Glutamatergic neuron (in vitro differentiated cells): Measurements from ENCODE around the gene TEX10. TPM values are rescaled to one million over a fixed set of nuclear protein-coding genes. Genes with fewer than 3 reads are reported as not detected.

Experiments
- DNase-seq: peaks from one replicate; pipeline ENCODE4 v3.0.0; 2022
- H3K27ac Mint-ChIP-seq: one replicate; pipeline ENCODE4 v1.8.0; 2020; ENCODE audit warnings: mild to moderate bottlenecking, mixed read lengths, inconsistent platforms; ENCODE audit not compliant: unreplicated experiment
- H3K27me3 Mint-ChIP-seq: one replicate; pipeline ENCODE4 v1.8.0; 2020; ENCODE audit warnings: mild to moderate bottlenecking, moderate library complexity, mixed read lengths, inconsistent platforms; ENCODE audit not compliant: unreplicated experiment
- H3K36me3 Mint-ChIP-seq: one replicate; pipeline ENCODE4 v1.8.0; 2020; ENCODE audit warnings: mild to moderate bottlenecking, mixed read lengths, inconsistent platforms; ENCODE audit not compliant: unreplicated experiment
- H3K4me1 Mint-ChIP-seq: one replicate; pipeline ENCODE4 v1.8.0; 2020; ENCODE audit warnings: mild to moderate bottlenecking, low read depth, mixed read lengths, inconsistent platforms; ENCODE audit not compliant: unreplicated experiment
- H3K4me3 Mint-ChIP-seq: one replicate; pipeline ENCODE4 v1.8.0; 2020; ENCODE audit warnings: mild to moderate bottlenecking, mixed read lengths, inconsistent platforms; ENCODE audit not compliant: unreplicated experiment
- H3K9me3 Mint-ChIP-seq: one replicate; pipeline ENCODE4 v1.8.0; 2020; ENCODE audit warnings: mild to moderate bottlenecking, moderate library complexity, mixed read lengths, inconsistent platforms; ENCODE audit not compliant: unreplicated experiment
- CTCF ChIP-seq: fragments of 200-600 bp; sonication (generic); IDR thresholded peaks from one replicate; pipeline ENCODE4 v1.5.0; 2021; ENCODE audit not compliant: partially characterized antibody, unreplicated experiment
- total RNA-seq: library from RNA; stranded (reverse); fragmentation: NEBNext Ultra II Directional; extraction: Animal tissue kit (Norgen Biotek cat#: 25700); gene quantifications from one replicate; pipeline ENCODE4 v1.2.1, GENCODE V29; 2021; ENCODE audit not compliant: unreplicated experiment

TEX10 gene
- total RNA-seq, 1 donor from 2014 or later = 18.4 TPM

- Mint-ChIP-seq H3K36me3 (peaks cover 6% of the 10 kb centered on the region), H3K4me3 (no peak overlapping the region), H3K27ac (peak overlapping the region; percentile 79), H3K4me1 (peaks cover 6% of the 10 kb centered on the region), H3K27me3 (peaks cover 4% of the 10 kb centered on the region), H3K9me3 (peaks cover 2% of the 10 kb centered on the region)
- no peak for DNase-seq
- no peak for TF ChIP-seq CTCF
Measured at GRCh38 chr9:100303747-100304146, 49.0 kb downstream of the TEX10 start.

- Mint-ChIP-seq H3K9me3 (no peaks in the 10 kb centered on the region), H3K4me3 (no peak overlapping the region), H3K4me1 (no peaks in the 10 kb centered on the region), H3K27ac (no peak overlapping the region), H3K27me3 (no peaks in the 10 kb centered on the region), H3K36me3 (peaks cover 4% of the 10 kb centered on the region)
- no peak for DNase-seq
- no peak for TF ChIP-seq CTCF
Measured at GRCh38 chr9:100298378-100298777, 54.4 kb downstream of the TEX10 start.

- no peaks in the 10 kb centered on the region for H3K4me1 Mint-ChIP-seq
- peaks cover 4% of the 10 kb centered on the region for H3K36me3 Mint-ChIP-seq
- no peak overlapping the region for H3K27ac Mint-ChIP-seq
- H3K4me3 Mint-ChIP-seq = no peak overlapping the region
- peaks cover 2% of the 10 kb centered on the region for H3K9me3 Mint-ChIP-seq
- no peak for TF ChIP-seq CTCF
- H3K27me3 Mint-ChIP-seq = no peaks in the 10 kb centered on the region
- DNase-seq = no peak
Measured at GRCh38 chr9:100296407-100296806, 56.3 kb downstream of the TEX10 start.

DNA sequence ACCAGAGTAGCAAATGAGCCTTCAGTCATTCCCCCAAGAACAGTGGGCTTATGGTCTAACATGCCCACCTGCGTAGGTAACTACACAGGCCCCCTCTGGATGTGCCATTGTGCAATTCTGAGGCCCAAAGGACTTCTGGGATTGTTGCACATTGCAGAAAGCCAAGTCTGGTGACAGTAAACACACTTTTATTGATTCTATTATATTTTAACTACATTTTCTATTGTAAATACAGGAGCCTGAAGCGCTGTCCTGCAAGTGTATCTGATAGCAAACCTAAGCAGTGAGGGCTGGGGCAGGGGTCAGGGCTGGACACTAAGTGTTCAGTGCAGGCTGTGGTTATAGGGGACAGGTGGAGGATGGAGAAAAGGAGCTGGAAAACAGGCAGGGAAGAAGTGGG is 57.5 kb downstream of the TEX10 start:
- Mint-ChIP-seq H3K4me1 (no peaks in the 10 kb centered on the region), H3K27me3 (no peaks in the 10 kb centered on the region), H3K36me3 (peaks cover 4% of the 10 kb centered on the region), H3K27ac (no peak overlapping the region), H3K4me3 (no peak overlapping the region), H3K9me3 (peaks cover 3% of the 10 kb centered on the region)
- no peak for DNase-seq
- no peak for TF ChIP-seq CTCF

- H3K4me1 Mint-ChIP-seq = no peaks in the 10 kb centered on the region
- peaks cover 4% of the 10 kb centered on the region for H3K36me3 Mint-ChIP-seq
- H3K4me3 Mint-ChIP-seq = no peak overlapping the region
- H3K27ac Mint-ChIP-seq = no peak overlapping the region
- TF ChIP-seq CTCF = no peak
- no peaks in the 10 kb centered on the region for H3K27me3 Mint-ChIP-seq
- peaks cover 3% of the 10 kb centered on the region for H3K9me3 Mint-ChIP-seq
- DNase-seq = no peak
Measured at GRCh38 chr9:100294806-100295205, 57.9 kb downstream of the TEX10 start.
